ENCODE measurements around the gene AEBP2. TPM values are rescaled to one million over a fixed set of nuclear protein-coding genes. Genes with fewer than 3 reads are reported as not detected.
"Not testable (repeated sequence)": the region's sequence is repeated elsewhere in the genome, so short reads cannot be mapped to it uniquely, and the experiment has no call there.

AEBP2 gene
- total and polyA plus RNA-seq, 8 donors, result 28.2 to 58.6 (median 54.2) TPM

DNA sequence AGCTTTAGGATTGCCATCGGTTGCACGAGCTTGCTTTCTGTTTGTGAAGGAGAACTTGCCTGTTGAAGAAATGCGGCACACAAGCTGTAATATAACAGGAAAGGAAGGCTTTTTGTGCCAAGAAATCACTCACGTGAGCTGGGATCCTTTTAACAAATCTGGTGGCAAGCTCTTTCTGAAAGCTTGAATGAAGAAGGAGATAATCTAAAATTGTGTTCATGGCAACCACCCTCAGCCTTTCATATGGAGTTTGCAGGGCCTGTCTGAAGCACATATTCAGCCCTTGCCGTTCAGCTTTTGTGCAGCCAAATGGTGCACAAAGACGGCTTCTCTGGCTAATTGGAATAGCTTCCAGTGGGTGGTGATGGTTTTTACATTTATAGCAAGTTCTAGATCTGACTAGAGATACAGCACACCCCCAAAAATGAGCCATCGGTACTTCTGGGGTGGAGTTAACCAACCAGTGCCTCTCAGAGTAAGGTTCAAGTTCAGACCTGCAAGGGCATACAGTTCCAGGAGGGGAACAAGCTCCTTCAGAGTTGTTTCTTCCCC, 107.4 kb downstream of the AEBP2 start:
- Histone ChIP-seq H3K4me1 (peaks cover 2 to 15% of the 10 kb centered on the region in 2 donors), H3K4me3 (no peak overlapping the region), H3K27ac (peak overlapping the region; percentile 48 to 58), H3K36me3 (no peaks in the 10 kb centered on the region), H3K27me3 (no peaks in the 10 kb centered on the region), H3K9me3 (no peaks in the 10 kb centered on the region)
- peak in 2 of 4 donors; percentile 31 to 48 for DNase-seq
- TF ChIP-seq, protein P1, sequence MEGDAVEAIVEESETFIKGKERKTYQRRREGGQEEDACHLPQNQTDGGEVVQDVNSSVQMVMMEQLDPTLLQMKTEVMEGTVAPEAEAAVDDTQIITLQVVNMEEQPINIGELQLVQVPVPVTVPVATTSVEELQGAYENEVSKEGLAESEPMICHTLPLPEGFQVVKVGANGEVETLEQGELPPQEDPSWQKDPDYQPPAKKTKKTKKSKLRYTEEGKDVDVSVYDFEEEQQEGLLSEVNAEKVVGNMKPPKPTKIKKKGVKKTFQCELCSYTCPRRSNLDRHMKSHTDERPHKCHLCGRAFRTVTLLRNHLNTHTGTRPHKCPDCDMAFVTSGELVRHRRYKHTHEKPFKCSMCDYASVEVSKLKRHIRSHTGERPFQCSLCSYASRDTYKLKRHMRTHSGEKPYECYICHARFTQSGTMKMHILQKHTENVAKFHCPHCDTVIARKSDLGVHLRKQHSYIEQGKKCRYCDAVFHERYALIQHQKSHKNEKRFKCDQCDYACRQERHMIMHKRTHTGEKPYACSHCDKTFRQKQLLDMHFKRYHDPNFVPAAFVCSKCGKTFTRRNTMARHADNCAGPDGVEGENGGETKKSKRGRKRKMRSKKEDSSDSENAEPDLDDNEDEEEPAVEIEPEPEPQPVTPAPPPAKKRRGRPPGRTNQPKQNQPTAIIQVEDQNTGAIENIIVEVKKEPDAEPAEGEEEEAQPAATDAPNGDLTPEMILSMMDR (IDR thresholded peaks at IDR 0.05), result no peak
- ATAC-seq, result peak; percentile 39
- intact Hi-C loops (cut with DNase I), result no loop called here

DNA sequence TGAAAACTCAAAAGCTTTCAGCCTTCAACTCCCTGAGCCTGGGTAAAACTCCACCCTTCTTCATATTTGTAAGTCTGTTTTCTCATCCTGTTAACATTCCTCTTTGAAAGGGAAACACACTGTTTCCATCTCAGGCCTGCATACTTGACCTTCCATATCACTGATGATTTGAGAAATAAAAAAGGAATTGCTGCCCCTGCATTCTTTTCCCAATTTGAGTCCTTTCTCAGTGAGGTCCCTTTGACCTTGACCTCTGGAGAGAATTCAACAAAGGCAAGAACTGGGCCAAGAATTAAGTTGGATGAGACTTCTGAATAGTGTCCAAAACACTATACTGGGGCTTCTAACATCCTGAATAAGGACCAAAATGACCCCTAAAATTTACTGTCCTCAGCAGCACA, 108.0 kb downstream of the AEBP2 start:
- no peaks in the 10 kb centered on the region for H3K27me3 ChIP-seq
- no peaks in the 10 kb centered on the region for H3K36me3 ChIP-seq
- peaks cover 2 to 15% of the 10 kb centered on the region in 2 donors for H3K4me1 ChIP-seq
- DNase-seq (peak in 2 of 4 donors; percentile 59 to 64), ATAC-seq (peak; percentile 72)
- no peak overlapping the region for H3K4me3 ChIP-seq
- intact Hi-C loops (cut with DNase I), result no loop called here
- peak overlapping the region; percentile 48 to 58 for H3K27ac ChIP-seq
- TF ChIP-seq, protein P1 (IDR thresholded peaks at IDR 0.05), result no peak
- no peaks in the 10 kb centered on the region for H3K9me3 ChIP-seq

DNA sequence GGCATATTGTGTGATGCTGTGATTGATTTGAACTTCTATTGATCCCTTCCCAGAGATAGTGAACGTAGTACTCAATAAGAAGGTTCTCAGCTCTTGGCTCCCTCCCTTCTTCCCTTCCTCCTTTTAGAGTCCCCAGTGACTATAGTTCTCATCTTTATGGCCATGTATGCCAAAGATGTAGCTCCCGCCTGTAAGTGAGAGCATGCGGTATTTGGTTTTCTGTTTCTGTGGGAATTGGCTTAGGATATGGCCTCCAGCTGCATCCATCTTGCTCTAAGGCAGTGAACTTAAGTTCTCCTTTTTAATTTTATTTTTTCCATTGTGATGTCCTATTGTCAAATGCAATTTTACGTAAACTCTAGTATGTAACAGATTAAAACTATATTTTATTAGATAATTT, 109.5 kb downstream of the AEBP2 start:
- ATAC-seq, result no peak

DNA sequence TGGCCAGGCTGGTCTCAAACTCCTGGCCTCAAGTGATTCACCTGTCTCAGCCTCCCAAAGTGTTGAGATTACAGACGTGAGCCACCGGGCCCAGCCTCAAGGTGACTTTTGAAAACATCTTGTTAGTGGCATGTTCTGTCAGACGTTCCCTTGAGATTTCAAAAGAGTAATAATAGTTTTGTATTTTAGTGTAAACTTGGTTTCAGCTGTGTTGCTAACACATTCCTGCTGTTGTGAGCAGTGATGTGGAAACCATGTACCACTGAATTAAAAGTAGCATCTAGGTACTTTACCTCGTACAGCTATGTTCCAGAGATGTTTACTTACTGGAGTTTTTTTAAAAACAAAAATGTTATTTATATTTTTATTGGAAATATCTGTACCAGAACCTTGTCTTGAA, 111.3 kb downstream of the AEBP2 start:
- ATAC-seq (no peak), DNase-seq (no peak)
- no peaks in the 10 kb centered on the region for H3K36me3 ChIP-seq
- no peaks in the 10 kb centered on the region for H3K9me3 ChIP-seq
- no peaks in the 10 kb centered on the region for H3K27me3 ChIP-seq
- intact Hi-C loops (cut with DNase I), result no loop called here
- H3K4me1 ChIP-seq, result peaks cover 2 to 15% of the 10 kb centered on the region in 2 donors
- no peak overlapping the region for H3K4me3 ChIP-seq
- TF ChIP-seq, protein P1 (IDR thresholded peaks at IDR 0.05), result no peak
- no peak overlapping the region for H3K27ac ChIP-seq

More for the DNA sequence above, 109.5 kb downstream of the AEBP2 start:
- intact Hi-C loops (cut with DNase I), result no loop called here
- Histone ChIP-seq H3K27me3 (no peaks in the 10 kb centered on the region), H3K4me1 (peaks cover 2 to 15% of the 10 kb centered on the region in 2 donors), H3K27ac (no peak overlapping the region), H3K36me3 (no peaks in the 10 kb centered on the region), H3K4me3 (no peak overlapping the region), H3K9me3 (no peaks in the 10 kb centered on the region)
- TF ChIP-seq, protein P1 (IDR thresholded peaks at IDR 0.05), result no peak
- DNase-seq, result peak in 1 of 4 donors; percentile 36

DNA sequence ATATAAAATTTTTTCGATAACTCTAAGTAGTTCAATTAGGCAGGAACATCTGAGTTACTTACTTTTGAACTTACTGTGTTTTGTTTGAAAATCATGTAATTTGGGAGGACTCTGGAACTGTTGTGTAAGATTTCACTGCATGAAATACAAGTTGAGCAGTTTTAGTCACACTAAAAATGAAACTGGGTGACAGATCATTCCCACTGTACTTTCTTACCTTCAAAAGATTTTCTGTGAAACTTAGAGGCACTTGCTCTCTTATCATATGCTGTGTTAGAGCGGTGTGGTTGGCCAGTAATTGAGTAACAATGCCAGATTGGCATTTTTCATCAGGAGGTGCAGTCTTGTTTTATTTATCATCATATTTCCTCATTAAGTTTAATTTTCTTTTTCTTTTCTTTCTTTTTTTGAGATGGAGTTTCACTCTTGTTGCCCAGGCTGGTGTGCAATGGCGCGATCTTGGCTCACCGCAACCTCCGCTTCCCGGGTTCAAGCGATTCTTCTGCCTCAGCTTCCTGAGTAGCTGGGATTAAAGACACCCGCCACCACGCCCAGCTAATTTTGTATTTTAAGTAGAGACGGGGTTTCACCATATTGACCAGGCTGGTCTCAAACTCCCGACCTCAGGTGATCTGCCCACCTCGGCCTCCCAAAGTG, 113.3 kb downstream of the AEBP2 start:
- intact Hi-C loops (cut with DNase I); DNase-seq; H3K27me3 ChIP-seq; H3K27ac ChIP-seq; H3K36me3 ChIP-seq; H3K4me3 ChIP-seq; H3K4me1 ChIP-seq; H3K9me3 ChIP-seq; ATAC-seq: not testable (repeated sequence)

Measured in left lung (tissue), 10 donors.